ENCODE data around the gene VLDLR. TPM values are rescaled to one million over a fixed set of nuclear protein-coding genes. Genes with fewer than 3 reads are reported as not detected.

Gene VLDLR
- polyA plus RNA-seq, 1 donor (not counting 4 experiments of a cell fraction or from before 2014, with no cell fraction given) = 7.0 TPM

GRCh38 chr9:2623288-2624050 is 1.9 kb downstream of the VLDLR start:
- peaks cover 13% of the 10 kb centered on the region for H3K27me3 ChIP-seq (ENCODE audit: control insufficient read depth, extremely low read depth, insufficient read depth, low read length)
- H3K4me1 ChIP-seq (ENCODE audit: control insufficient read depth, extremely low read depth, insufficient read depth, low read length) = peaks cover 18% of the 10 kb centered on the region
- no peak for TF ChIP-seq EZH2 (IDR thresholded peaks at IDR 0.05; ENCODE audit: low read length)
- no peak for TF ChIP-seq CTCF (optimal IDR thresholded peaks at IDR 0.05 in 1 of 3, IDR thresholded peaks at IDR 0.05 in 1 of 3, conservative IDR thresholded peaks at IDR 0.05 in 1 of 3; ENCODE audit: extremely low read depth in 1 of 3, insufficient read depth in 2 of 3, low read length in 3 of 3)
- no peaks in the 10 kb centered on the region for H3K36me3 ChIP-seq (ENCODE audit: control insufficient read depth in 2 of 2, extremely low read depth in 1 of 2, insufficient read depth in 2 of 2, low read length in 2 of 2)
- H3K79me2 ChIP-seq (ENCODE audit: control insufficient read depth, insufficient read depth, low read length) = no peaks in the 10 kb centered on the region
- peak overlapping the region; percentile 71 for H3K4me2 ChIP-seq (ENCODE audit: control insufficient read depth, extremely low read depth, insufficient read depth, low read depth, low read length)
- dilution Hi-C loops (cut with MboI; ENCODE audit: extremely low pct_ligation_motif_present, low sequenced_read_pairs) = no loop called here
- peak overlapping the region; percentile 88 for H2AFZ ChIP-seq (ENCODE audit: control insufficient read depth, low read length)
- no peaks in the 10 kb centered on the region for H4K20me1 ChIP-seq (ENCODE audit: control insufficient read depth, extremely low read depth, insufficient read depth, low read length)
- DNase-seq (ENCODE audit: low read depth, low spot score) (peak; percentile 23), FAIRE-seq (no peak)
- no peaks in the 10 kb centered on the region for H3K9me1 ChIP-seq (ENCODE audit: control insufficient read depth, extremely low read depth, insufficient read depth, low read length)
- H3K27ac ChIP-seq (ENCODE audit: control insufficient read depth, insufficient read depth, low read length) = no peak overlapping the region
- H3K9me3 ChIP-seq (ENCODE audit: control insufficient read depth, low read depth, low read length) = no peaks in the 10 kb centered on the region
- H3K9ac ChIP-seq (ENCODE audit: control insufficient read depth, extremely low read depth, insufficient read depth, low read length) = peak overlapping the region; percentile 48
- peak overlapping the region; percentile 54 to 70 (median 62) for H3K4me3 ChIP-seq (ENCODE audit: control insufficient read depth in 2 of 3, extremely low read depth in 1 of 3, insufficient read depth in 2 of 3, low read depth in 1 of 3, low read length in 3 of 3)

GRCh38 chr9:2624051-2624682 is 2.6 kb downstream of the VLDLR start:
- H3K9ac ChIP-seq (ENCODE audit: control insufficient read depth, extremely low read depth, insufficient read depth, low read length) = no peak overlapping the region
- H3K27ac ChIP-seq (ENCODE audit: control insufficient read depth, insufficient read depth, low read length) = no peak overlapping the region
- TF ChIP-seq CTCF (optimal IDR thresholded peaks at IDR 0.05 in 1 of 3, IDR thresholded peaks at IDR 0.05 in 1 of 3, conservative IDR thresholded peaks at IDR 0.05 in 1 of 3; ENCODE audit: extremely low read depth in 1 of 3, insufficient read depth in 2 of 3, low read length in 3 of 3) = no peak
- TF ChIP-seq EZH2 (IDR thresholded peaks at IDR 0.05; ENCODE audit: low read length) = no peak
- no peaks in the 10 kb centered on the region for H3K9me3 ChIP-seq (ENCODE audit: control insufficient read depth, low read depth, low read length)
- peak overlapping the region; percentile 71 for H3K4me2 ChIP-seq (ENCODE audit: control insufficient read depth, extremely low read depth, insufficient read depth, low read depth, low read length)
- H4K20me1 ChIP-seq (ENCODE audit: control insufficient read depth, extremely low read depth, insufficient read depth, low read length) = no peaks in the 10 kb centered on the region
- H3K9me1 ChIP-seq (ENCODE audit: control insufficient read depth, extremely low read depth, insufficient read depth, low read length) = no peaks in the 10 kb centered on the region
- no peak overlapping the region for H3K4me3 ChIP-seq (ENCODE audit: control insufficient read depth in 2 of 3, extremely low read depth in 1 of 3, insufficient read depth in 2 of 3, low read depth in 1 of 3, low read length in 3 of 3)
- peaks cover 18% of the 10 kb centered on the region for H3K4me1 ChIP-seq (ENCODE audit: control insufficient read depth, extremely low read depth, insufficient read depth, low read length)
- no peak for DNase-seq (ENCODE audit: low read depth, low spot score)
- H3K79me2 ChIP-seq (ENCODE audit: control insufficient read depth, insufficient read depth, low read length) = no peaks in the 10 kb centered on the region
- H2AFZ ChIP-seq (ENCODE audit: control insufficient read depth, low read length) = no peak overlapping the region
- H3K36me3 ChIP-seq (ENCODE audit: control insufficient read depth in 2 of 2, extremely low read depth in 1 of 2, insufficient read depth in 2 of 2, low read length in 2 of 2) = no peaks in the 10 kb centered on the region
- dilution Hi-C loops (cut with MboI; ENCODE audit: extremely low pct_ligation_motif_present, low sequenced_read_pairs) = no loop called here
- peaks cover 13% of the 10 kb centered on the region for H3K27me3 ChIP-seq (ENCODE audit: control insufficient read depth, extremely low read depth, insufficient read depth, low read length)
- no peak for FAIRE-seq

Data from keratinocyte (primary cell).